Smooth muscle cell (in vitro differentiated cells): ENCODE data around the gene MGLL. TPM values are rescaled to one million over a fixed set of nuclear protein-coding genes. Genes with fewer than 3 reads are reported as not detected.

Source experiments
- DNase-seq: peaks from one replicate; lab custom pipeline; 2025; ENCODE audit not compliant: unreplicated experiment; lab: John Stamatoyannopoulos, UW
- H2AFZ ChIP-seq: fragments of 200-600 bp; sonication (generic); 2 replicates; pipeline ENCODE4 v1.6.0; 2016; ENCODE audit warnings: antibody characterized with exemption, low read depth, mild to moderate bottlenecking
- H3F3A ChIP-seq: fragments of 200-600 bp; sonication (generic); 2 replicates; pipeline ENCODE4 v1.6.0; 2017; ENCODE audit warnings: antibody characterized with exemption, low read depth
- H3K27ac ChIP-seq: fragments of 200-600 bp; sonication (generic); 2 replicates; pipeline ENCODE4 v1.5.1; 2016; ENCODE audit warnings: low read depth, mild to moderate bottlenecking
- H3K27me3 ChIP-seq: fragments of 200-600 bp; sonication (generic); 2 replicates; pipeline ENCODE4 v1.6.1; 2016; ENCODE audit warnings: low read depth, mild to moderate bottlenecking
- H3K36me3 ChIP-seq: fragments of 200-600 bp; sonication (generic); 2 replicates; pipeline ENCODE4 v1.5.1; 2016; ENCODE audit warnings: low read depth
- H3K4me1 ChIP-seq: fragments of 200-600 bp; sonication (generic); 2 replicates; pipeline ENCODE4 v1.5.1; 2016; ENCODE audit warnings: low read depth
- H3K4me2 ChIP-seq: fragments of 200-600 bp; sonication (generic); 2 replicates; pipeline ENCODE4 v1.6.0; 2016; ENCODE audit warnings: mild to moderate bottlenecking
- H3K4me3 ChIP-seq: fragments of 200-600 bp; sonication (generic); 2 replicates; pipeline ENCODE4 v1.5.1; 2016; ENCODE audit warnings: mild to moderate bottlenecking
- H3K79me2 ChIP-seq: fragments of 200-600 bp; sonication (generic); 2 replicates; pipeline ENCODE4 v1.6.0; 2016; ENCODE audit warnings: low read depth, mild to moderate bottlenecking
- H3K9ac ChIP-seq: fragments of 200-600 bp; sonication (generic); 2 replicates; pipeline ENCODE4 v1.6.0; 2016; ENCODE audit warnings: low read depth
- H3K9me3 ChIP-seq: fragments of 200-600 bp; sonication (generic); replicated peaks from 2 replicates; pipeline ENCODE4 v1.5.1; 2016; ENCODE audit warnings: low read depth
- H4K20me1 ChIP-seq: fragments of 200-600 bp; sonication (generic); 2 replicates; pipeline ENCODE4 v1.6.0; 2016; ENCODE audit warnings: low read depth
- WGBS: methylation state at CpG from one replicate; pipeline ENCODE4 v1.1.7; 2016; ENCODE audit warnings: low lambda C conversion rate; 5-methylcytosine and 5-hydroxymethylcytosine counted together
- polyA plus RNA-seq: library from polyadenylated mRNA; unstranded; fragments of >200 nt; fragmentation: Nextera tagmentation; extraction: Ambion mirVana; gene quantifications from 2 replicates; pipeline ENCODE4 v1.2.1, GENCODE V29; 2016
- total RNA-seq: library from RNA; depleted of rRNA; stranded (reverse); fragments of >200 nt; gene quantifications from 2 replicates; pipeline ENCODE4 v1.2.3, GENCODE V29; 2014
- TF ChIP-seq, protein P1 (sequence below): fragments of 200-600 bp; sonication (generic); IDR thresholded peaks from 2 replicates; pipeline ENCODE4 v1.5.1; 2017; ENCODE audit warnings: borderline replicate concordance, mild to moderate bottlenecking, antibody characterized with exemption; ENCODE audit not compliant: insufficient read depth, poor library complexity, severe bottlenecking

Gene MGLL
- total and polyA plus RNA-seq, 2 experiments from 2014 or later = 13.6 to 22.5 TPM

DNA sequence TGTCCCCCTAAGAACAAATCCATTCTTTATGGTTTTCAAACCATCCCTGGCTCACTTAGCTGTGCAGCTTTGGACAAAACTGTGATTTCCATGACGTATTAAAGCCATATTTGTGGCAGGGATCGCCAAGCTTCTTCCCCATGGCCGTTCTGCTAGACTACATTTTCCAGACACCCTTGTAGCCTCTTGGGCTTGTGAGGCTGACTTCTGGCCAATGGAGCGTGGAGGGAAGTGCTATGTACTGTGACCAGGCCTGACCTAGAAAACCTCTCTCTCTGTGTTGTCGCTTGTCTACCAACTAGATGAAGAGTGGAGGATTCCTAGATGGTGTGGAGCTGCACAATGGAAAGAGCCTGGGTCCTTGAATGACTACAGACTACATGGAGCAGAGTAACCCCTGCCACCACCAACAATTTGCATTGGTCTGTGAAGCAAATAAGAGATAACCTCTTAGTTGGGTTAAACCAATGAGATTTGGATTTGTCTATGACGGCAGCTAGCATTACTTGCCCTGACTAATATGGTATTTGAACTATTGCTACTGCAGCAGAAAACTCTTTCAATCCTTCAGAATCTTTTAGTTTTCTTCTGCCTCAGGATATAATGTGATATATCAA lies 22.1 kb upstream of the MGLL start:
- Histone ChIP-seq H3K27me3 (no peaks in the 10 kb centered on the region), H3K4me1 (no peaks in the 10 kb centered on the region), H3K79me2 (no peaks in the 10 kb centered on the region), H3K9me3 (no peaks in the 10 kb centered on the region), H3K4me2 (no peak overlapping the region), H3K4me3 (no peak overlapping the region), H3F3A (no peaks in the 10 kb centered on the region), H3K27ac (no peak overlapping the region), H3K36me3 (no peaks in the 10 kb centered on the region), H4K20me1 (no peaks in the 10 kb centered on the region), H2AFZ (no peak overlapping the region), H3K9ac (no peak overlapping the region)
- TF ChIP-seq, protein P1, sequence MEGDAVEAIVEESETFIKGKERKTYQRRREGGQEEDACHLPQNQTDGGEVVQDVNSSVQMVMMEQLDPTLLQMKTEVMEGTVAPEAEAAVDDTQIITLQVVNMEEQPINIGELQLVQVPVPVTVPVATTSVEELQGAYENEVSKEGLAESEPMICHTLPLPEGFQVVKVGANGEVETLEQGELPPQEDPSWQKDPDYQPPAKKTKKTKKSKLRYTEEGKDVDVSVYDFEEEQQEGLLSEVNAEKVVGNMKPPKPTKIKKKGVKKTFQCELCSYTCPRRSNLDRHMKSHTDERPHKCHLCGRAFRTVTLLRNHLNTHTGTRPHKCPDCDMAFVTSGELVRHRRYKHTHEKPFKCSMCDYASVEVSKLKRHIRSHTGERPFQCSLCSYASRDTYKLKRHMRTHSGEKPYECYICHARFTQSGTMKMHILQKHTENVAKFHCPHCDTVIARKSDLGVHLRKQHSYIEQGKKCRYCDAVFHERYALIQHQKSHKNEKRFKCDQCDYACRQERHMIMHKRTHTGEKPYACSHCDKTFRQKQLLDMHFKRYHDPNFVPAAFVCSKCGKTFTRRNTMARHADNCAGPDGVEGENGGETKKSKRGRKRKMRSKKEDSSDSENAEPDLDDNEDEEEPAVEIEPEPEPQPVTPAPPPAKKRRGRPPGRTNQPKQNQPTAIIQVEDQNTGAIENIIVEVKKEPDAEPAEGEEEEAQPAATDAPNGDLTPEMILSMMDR = no peak
- 92% methylated on average over 6 of the region's 6 CpGs for WGBS
- no peak for DNase-seq

DNA sequence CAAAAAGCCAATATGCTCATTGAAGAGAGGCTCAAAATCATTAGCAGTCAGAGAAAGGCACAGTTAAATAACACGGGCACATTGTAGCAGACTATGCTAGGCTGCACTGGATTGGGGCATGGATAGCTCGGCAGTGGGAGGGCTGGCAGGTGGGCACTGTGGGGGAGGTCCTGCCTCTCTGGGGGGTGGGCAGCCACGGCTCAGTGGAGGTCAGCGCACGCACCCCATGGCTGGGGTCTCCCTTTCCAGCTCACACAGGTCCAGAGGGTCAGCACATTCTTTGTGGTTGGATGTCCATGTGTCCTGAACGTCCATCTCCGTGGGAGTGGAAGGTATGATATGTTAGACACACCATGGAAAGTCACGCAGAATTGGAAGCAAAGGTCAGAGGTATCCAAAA lies 18.4 kb upstream of the MGLL start:
- Histone ChIP-seq H3K27me3 (no peaks in the 10 kb centered on the region), H4K20me1 (no peaks in the 10 kb centered on the region), H3K4me3 (no peak overlapping the region), H3K79me2 (no peaks in the 10 kb centered on the region), H2AFZ (no peak overlapping the region), H3F3A (no peaks in the 10 kb centered on the region), H3K9ac (no peak overlapping the region), H3K9me3 (no peaks in the 10 kb centered on the region), H3K27ac (no peak overlapping the region), H3K4me2 (no peak overlapping the region), H3K36me3 (no peaks in the 10 kb centered on the region), H3K4me1 (no peaks in the 10 kb centered on the region)
- TF ChIP-seq, protein P1 = no peak
- DNase-seq = no peak
- WGBS = 91% methylated on average over 6 of the region's 8 CpGs

DNA sequence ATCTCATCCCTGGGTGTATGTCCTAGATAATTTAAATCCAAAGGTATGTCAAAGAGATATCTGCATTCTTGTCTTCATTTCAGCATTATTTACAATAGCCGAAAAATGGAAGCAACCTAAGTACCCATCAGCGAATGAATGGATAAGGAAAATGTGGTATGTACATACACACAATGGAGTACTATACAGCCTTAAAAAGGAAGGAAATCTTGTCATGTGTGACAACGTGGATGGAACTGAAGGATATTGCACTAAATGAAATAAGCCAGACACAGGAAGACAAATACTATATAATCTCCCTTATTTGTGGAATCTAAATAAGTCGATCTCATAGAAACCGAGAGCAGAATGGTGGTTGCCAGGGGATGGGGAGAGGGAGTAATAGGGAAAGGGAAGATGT lies 16.8 kb upstream of the MGLL start:
- H3K27me3 ChIP-seq = no peaks in the 10 kb centered on the region
- H3F3A ChIP-seq = no peaks in the 10 kb centered on the region
- H2AFZ ChIP-seq = no peak overlapping the region
- H3K4me3 ChIP-seq = no peak overlapping the region
- no peaks in the 10 kb centered on the region for H3K36me3 ChIP-seq
- no peaks in the 10 kb centered on the region for H3K4me1 ChIP-seq
- no peaks in the 10 kb centered on the region for H3K79me2 ChIP-seq
- no peaks in the 10 kb centered on the region for H4K20me1 ChIP-seq
- no peaks in the 10 kb centered on the region for H3K9me3 ChIP-seq
- TF ChIP-seq, protein P1 = no peak
- 89% methylated on average over 5 of the region's 5 CpGs for WGBS
- no peak overlapping the region for H3K27ac ChIP-seq
- no peak for DNase-seq
- no peak overlapping the region for H3K4me2 ChIP-seq
- no peak overlapping the region for H3K9ac ChIP-seq
